ENCODE measurements around the gene SENP7.
"Not testable (repeated sequence)": the region's sequence is repeated elsewhere in the genome, so short reads cannot be mapped to it uniquely, and the experiment has no call there.

The SENP7 gene

DNA sequence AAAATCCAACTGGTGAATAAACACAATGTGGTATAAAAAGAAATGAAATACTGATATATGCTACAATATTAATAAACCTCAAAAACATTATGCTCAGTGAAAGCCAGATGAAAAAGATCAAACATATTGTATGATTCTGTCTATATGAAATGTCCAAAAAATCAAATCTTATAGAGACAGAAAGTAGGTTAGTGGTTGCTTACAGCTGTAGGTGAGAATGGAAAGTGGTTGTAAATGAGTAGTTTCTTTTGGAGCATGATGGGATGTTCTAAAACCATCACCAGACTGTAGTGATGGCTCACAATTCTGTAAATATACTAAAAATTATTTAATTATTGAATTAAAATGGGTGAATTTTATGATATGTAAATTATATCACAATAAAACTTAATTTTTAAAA, 58.4 kb downstream of the SENP7 start:
- CTCF ChIA-PET, result no interaction called here
- POLR2A ChIA-PET, result no interaction called here
- H3K4me3 ChIP-seq (ENCODE audit: low read depth, low read length), result no peak overlapping the region
- TF ChIP-seq, protein P1, sequence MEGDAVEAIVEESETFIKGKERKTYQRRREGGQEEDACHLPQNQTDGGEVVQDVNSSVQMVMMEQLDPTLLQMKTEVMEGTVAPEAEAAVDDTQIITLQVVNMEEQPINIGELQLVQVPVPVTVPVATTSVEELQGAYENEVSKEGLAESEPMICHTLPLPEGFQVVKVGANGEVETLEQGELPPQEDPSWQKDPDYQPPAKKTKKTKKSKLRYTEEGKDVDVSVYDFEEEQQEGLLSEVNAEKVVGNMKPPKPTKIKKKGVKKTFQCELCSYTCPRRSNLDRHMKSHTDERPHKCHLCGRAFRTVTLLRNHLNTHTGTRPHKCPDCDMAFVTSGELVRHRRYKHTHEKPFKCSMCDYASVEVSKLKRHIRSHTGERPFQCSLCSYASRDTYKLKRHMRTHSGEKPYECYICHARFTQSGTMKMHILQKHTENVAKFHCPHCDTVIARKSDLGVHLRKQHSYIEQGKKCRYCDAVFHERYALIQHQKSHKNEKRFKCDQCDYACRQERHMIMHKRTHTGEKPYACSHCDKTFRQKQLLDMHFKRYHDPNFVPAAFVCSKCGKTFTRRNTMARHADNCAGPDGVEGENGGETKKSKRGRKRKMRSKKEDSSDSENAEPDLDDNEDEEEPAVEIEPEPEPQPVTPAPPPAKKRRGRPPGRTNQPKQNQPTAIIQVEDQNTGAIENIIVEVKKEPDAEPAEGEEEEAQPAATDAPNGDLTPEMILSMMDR (IDR thresholded peaks at IDR 0.05; ENCODE audit: insufficient read depth, low read length, missing control alignments), result no peak
- DNase-seq (ENCODE audit: low read depth, low spot score), result no peak

DNA sequence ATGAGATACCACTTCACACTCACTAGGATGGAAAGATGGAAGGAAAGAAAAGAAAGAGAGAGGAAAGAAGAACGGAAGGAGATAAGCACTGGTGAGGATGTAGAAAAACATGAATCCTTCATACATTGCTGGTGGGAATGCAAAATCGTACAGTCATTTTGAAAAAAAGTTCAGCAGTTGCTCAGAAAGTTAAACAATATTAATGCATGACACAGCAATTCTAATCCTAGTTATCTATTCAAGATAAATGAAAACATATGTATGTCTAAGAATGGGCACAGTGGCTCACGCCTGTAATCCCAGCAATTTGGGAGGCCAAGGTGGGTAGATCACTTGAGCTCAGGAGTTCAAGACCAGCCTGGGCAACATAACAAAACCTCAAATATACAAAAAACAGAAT, 59.1 kb downstream of the SENP7 start:
- TF ChIP-seq, protein P1 (IDR thresholded peaks at IDR 0.05; ENCODE audit: insufficient read depth, low read length, missing control alignments), result no peak
- POLR2A ChIA-PET, result no interaction called here
- CTCF ChIA-PET, result no interaction called here
- H3K4me3 ChIP-seq (ENCODE audit: low read depth, low read length), result no peak overlapping the region
- peak; percentile 5 for DNase-seq (ENCODE audit: low read depth, low spot score)

DNA sequence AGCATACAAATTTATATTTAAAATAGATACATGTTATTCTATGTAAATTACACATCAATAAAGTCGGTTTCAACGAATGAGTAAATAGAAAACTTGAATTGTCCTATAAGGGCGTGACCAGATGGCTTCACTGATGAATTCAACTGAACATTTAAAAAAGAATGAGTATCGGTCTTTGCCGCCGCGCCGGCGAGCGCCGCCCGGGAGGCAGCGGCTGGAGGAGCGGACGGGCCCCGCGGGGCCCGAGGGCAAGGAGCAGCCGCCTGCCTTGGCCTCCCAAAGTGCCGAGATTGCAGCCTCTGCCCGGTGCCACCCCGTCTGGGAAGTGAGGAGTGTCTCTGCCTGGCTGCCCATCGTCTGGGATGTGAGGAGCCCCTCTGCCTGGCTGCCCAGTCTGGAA, 74.4 kb downstream of the SENP7 start:
- POLR2A ChIA-PET; CTCF ChIA-PET; H3K4me3 ChIP-seq (ENCODE audit: low read depth, low read length); DNase-seq (ENCODE audit: low read depth, low spot score): not testable (repeated sequence)

DNA sequence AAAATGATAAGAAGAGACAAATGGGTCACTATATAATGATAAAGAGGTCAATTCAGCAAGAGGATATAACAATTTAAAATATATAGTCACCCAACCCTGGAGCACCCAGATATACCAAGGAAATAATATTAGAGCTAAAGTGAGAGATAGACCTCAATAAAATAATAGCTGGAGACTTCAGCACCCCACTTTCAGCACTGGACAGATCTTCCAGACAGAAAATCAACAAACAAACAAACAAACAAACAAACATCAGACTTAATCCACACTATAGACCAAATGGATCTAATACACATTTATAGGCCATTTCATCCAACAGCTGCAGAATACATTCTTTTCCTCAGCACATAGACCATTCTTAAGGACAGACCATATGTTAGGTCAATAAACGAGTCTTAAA, 79.4 kb downstream of the SENP7 start:
- ChIA-PET POLR2A (no interaction called here), CTCF (no interaction called here)
- DNase-seq (ENCODE audit: low read depth, low spot score), result no peak
- no peak overlapping the region for H3K4me3 ChIP-seq (ENCODE audit: low read depth, low read length)
- TF ChIP-seq, protein P1 (IDR thresholded peaks at IDR 0.05; ENCODE audit: insufficient read depth, low read length, missing control alignments), result no peak

DNA sequence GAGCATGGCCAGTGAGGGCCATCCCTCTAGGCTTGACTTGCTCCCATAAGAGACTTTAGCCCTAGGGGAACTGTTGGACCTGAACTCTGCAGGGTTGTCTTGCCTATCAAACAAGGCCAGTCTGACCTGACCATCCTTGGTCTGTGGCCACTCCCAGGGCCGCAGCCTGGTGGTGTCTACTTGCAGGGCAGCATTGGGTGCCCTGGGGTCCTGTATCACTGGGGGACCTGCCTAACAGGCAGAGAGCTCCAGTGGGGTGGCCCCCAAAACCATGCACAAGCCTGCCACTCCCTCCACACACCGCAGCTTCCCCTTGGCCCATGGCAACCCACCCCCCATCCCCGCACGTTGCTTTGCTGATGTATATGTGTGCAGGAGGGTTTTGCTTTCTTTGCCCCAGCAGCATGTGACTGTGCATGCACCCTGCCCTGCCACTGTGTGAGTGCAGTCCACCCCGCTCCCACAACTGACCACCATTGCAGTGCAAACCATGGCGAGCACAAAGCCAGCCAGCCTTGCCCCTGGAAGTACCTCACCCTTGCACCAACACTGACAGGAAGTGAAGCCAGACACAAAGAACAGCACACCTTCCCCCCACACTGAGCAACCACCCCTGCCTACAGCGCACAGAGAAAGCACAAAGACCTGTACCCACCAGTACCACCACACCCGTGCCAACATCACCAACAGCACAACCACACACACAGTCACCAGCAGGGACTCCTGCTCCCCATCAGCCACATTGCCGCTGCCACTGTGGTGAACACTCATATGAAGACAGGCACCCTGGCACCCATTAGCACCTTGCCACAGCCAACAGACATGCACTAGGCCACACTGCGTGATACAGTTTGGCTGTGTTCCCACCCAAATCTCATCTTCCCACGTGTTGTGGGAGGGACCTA, 88.8 kb downstream of the SENP7 start:
- TF ChIP-seq, protein P1 (IDR thresholded peaks at IDR 0.05; ENCODE audit: insufficient read depth, low read length, missing control alignments), result no peak
- ChIA-PET CTCF (no interaction called here), POLR2A (no interaction called here)
- no peak overlapping the region for H3K4me3 ChIP-seq (ENCODE audit: low read depth, low read length)
- DNase-seq (ENCODE audit: low read depth, low spot score), result no peak

DNA sequence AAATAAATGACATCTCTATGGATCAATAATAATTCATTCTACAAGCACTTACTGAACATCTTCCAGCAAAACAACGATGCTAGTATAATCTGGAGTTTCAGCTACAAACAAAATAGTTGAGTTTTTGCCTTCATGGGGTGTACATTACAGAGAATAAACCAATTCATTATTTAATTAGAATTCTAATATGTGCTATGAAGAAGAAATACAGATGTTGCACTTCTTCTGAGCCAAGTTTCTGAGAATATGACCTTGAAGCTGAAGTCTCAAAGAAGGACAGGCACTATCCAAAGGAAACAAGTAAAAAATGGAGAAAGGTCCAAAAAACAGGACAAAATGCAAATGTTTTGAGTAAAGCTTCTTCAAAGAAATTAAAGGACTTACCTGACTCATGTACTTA, 94.2 kb downstream of the SENP7 start:
- no peak overlapping the region for H3K4me3 ChIP-seq (ENCODE audit: low read depth, low read length)
- no peak for DNase-seq (ENCODE audit: low read depth, low spot score)
- POLR2A ChIA-PET, result no interaction called here
- CTCF ChIA-PET, result interaction anchor here (0.7 kb wide), 1 partner anchor 17 kb away, joined by 5 read pairs; no protein-coding TSS in a partner anchor
- TF ChIP-seq, protein P1 (IDR thresholded peaks at IDR 0.05; ENCODE audit: insufficient read depth, low read length, missing control alignments), result no peak

DNA sequence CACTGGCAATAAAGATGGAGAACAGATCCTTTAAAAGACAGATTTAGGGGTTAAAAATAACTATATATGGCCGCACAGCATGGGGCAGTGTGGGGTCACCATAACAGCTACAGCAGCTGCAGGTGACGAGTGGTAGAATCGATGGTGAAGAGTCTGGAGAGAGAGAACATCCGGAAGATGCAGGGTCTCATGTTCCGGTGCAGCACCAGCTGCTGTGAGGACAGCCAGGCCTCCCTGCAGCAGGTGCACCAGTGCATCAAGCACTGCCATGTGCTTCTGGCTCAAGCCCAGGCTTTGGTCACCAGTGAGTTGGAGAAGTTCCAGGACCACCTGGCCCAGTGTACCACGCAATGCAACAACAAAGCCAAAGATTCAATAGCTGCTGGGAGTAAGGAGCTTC, 98.9 kb downstream of the SENP7 start:
- ChIA-PET POLR2A (no interaction called here), CTCF (no interaction called here)
- TF ChIP-seq, protein P1 (IDR thresholded peaks at IDR 0.05; ENCODE audit: insufficient read depth, low read length, missing control alignments), result no peak
- no peak for DNase-seq (ENCODE audit: low read depth, low spot score)
- H3K4me3 ChIP-seq (ENCODE audit: low read depth, low read length), result no peak overlapping the region
